Stimulated activated CD8-positive, alpha-beta memory T cell treated with anti-CD3 and anti-CD28 coated beads, Interleukin-12 subunit alpha, Interleukin-12 subunit beta, amount 100 ng/mL, for 4 hours (primary cell): ENCODE data around the gene ABCA1.
"Not testable (repeated sequence)": the region's sequence is repeated elsewhere in the genome, so short reads cannot be mapped to it uniquely, and the experiment has no call there.

Experiments used
- DNase-seq: peaks from one replicate; pipeline ENCODE4 v3.0.0-alpha.2; 2020; ENCODE audit warnings: low read depth

Gene ABCA1

DNA sequence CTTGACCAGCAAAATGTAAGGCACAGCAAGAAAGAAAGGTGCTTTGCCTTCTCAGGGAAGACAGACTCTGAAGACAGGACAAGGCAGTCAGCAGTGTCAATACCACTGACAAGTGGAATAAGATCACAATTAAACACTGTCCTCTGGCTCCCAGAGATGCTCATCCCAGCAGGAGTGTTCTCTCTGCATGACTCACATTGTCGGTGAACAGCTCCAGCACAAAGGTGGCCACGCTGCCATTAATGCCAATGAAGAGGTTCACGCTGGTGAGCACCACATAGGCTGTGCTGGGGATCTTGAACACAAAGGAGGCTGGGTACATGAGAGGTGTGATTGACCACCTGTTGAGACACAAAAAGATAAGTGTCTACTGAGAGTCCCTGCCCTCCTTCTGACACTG, 132.1 kb downstream of the ABCA1 start:
- no peak for DNase-seq

DNA sequence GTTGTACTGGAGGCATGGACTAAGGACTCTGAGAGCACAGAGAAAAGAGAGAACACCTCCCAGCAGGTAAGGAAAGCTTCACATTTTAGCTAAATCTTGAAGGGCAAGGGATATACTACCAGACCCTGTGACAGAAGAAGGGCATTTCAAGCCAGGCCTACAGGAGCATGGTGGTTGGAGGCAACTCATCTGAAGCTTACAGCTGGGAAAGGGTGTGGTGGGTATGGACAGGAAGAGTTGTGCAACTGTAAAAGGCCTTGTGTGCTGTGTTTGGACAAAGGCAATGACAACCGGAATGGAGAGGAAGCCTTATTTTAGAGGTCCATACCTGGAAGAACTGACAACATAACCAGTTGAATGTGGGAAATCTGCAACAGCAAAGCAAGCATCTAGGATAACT, 132.9 kb downstream of the ABCA1 start:
- no peak for DNase-seq

DNA sequence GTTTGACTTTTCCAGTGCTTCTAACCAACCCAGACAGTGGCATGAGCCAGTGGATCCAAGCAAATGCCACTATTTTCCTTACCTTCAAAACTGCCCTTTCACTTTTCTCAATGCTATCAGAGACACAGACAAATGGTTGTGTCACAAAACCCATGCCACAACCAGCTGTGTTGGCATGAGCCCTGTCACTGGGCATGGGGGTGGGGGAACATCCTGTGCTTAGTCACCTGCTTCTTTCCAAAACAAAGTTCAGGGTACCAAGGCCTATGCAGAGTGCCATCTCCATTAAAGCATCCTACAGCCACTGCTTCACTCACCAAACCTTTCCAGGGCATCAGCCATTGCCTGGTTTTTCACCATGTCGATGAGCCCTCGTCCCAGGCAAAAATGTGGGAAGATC, 133.9 kb downstream of the ABCA1 start:
- no peak for DNase-seq

DNA sequence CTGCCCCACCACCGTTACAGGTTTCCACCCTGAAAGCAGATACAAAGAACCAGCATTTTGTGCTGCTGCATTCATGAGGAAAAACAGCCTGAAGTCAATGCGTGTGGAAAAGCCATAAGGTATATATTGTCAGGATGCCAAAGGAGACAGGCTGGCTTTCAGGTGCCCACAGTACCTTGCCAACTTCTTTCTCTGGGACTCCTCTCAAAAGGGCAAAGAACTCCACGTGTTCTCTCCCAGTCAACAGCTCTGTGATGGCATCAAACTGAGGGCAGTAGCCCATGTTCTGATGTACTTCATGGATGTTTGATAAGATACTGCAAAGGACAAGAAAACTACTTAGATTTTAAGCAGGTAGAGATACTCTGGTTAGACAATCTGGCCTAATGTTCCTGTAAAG, 139.7 kb downstream of the ABCA1 start:
- DNase-seq, result no peak

DNA sequence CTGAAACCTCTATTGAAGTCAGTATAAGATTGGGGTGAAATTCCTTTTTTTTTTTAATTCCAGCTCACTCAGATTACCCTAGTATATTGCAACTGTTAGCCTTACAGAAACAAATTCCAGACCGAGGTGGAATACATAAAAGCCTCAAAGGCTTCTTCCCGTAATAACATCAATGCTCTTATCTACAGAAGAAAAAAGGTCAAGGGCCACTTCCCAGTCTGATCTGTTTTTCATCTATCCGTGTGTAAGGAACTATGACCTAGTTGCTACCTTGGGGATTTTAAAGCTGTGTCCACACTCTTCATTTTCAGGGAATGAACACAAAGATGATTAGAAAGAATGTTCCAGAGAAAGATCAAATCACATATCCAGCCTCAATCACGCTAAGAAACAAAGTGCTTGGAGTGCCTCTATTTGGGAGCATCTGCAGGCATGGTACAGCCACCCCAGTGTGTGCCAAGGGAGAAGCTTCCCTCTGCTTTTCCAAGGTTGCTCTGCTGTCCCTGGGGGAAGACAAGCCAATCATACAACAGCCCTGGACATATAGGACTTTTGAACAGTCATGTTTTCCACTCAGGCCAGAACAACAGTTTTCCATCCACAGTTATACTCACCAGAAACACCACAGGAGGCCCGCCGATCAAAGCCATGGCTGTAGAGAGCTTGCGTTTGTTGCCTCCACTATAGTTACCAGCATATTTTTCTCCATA, 140.5 kb downstream of the ABCA1 start:
- no peak for DNase-seq

DNA sequence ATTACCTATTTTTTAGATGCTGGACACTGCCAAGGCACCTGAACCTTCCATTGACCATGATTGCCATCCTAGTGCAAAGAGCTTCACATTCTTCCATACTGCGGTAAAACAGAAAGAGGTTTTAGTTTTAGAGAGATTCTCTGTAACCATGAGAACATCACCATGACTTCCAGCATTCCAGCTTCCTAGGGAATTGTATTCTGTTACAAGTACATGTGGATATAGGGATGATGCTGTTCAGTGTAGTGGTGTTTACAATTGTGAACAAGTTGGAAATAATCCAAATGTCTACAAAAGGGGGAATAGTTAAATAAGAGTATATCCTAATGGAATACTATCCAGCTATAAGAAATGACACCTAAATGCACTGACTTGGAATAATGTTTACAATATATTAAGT, 141.7 kb downstream of the ABCA1 start:
- no peak for DNase-seq

DNA sequence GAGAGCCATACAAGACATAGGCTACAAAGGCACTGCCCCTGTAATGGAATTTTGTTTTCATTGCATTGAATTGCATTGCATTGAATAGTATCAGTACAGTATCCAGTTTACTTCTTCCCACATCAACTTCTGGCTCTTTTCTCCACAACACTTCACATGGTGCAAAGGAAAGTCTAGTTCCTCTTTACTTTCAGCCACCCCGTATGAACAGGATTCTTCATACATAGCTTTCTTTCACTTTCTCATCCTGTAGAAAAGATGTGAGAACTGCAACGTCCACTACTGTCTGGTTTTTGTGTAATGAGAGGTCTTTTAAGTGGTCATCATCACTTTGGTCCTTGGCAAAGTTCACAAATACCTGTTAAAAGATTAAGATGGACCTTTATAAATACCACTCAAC, 143.9 kb downstream of the ABCA1 start:
- DNase-seq, result no peak

DNA sequence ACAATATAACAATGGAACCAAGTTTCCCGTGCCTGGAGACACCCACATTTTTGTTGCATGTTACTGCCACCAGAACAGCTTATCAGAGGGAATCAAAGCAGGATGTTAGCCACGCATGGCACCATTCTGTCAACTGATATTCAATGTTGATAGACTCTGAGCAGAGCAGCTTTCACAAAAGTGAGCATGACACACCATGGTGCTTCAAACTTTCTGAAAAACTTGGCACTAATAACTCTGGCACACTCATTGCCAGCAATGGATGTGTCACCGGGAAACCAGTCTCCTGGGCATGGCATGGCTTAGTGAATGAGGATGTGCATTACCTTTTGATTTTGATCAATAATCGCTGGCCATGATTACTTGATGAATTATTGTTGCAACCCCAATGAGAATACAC, 144.4 kb downstream of the ABCA1 start:
- DNase-seq, result no peak

DNA sequence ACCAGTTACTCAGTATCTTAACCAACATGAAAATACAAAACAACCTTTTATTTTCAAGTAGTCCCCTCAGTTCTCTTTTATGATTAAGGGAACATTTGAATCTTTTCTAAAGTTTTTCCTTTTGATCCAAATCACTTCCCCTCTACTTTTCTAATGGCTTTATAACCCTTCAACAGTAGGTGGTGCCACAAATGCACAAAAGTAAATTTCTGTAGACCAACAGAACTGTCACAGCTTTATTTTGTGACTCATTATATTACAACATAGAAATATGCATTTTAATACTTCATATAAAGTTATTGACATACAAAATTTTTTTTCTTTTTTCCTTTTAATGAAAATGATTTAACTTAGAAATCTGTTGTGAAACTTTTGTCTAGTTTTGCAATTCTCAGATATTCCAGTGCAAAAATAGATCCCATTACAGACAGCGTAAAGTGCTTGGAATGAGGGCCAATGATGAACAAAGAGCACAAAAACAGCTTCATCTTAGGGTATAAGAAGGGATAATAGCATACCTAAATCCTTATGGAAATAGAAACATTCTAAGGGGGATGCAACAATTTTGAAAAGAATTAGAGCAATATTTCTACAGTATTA, 147.1 kb downstream of the ABCA1 start:
- DNase-seq, result no peak

DNA sequence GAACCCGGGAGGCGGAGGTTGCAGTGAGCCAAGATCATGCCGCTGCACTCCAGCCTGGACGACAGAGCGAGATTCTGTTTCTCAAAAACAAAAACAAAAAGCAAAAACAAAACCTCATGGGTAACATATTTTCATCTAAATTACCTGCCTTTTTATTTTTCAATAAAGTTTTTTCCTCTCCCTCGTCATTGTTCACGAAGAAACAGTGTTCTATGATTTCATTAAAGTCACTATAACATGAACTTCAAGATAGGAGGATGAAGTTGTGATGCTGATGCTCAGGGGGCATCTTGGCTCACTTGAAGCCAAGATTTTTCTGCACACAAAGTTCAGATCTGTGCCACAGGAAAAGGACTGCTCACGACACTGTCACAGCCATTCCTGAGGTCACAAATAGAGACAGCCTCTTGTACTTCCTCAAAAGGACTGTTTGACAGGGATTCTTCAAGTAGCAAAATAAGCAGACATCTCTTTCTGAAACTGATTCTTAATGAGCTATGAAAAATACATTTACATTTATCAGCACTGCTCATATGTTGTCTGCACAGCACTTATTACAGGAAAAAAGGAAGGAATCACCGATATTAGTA, 147.9 kb downstream of the ABCA1 start:
- DNase-seq, result no peak

DNA sequence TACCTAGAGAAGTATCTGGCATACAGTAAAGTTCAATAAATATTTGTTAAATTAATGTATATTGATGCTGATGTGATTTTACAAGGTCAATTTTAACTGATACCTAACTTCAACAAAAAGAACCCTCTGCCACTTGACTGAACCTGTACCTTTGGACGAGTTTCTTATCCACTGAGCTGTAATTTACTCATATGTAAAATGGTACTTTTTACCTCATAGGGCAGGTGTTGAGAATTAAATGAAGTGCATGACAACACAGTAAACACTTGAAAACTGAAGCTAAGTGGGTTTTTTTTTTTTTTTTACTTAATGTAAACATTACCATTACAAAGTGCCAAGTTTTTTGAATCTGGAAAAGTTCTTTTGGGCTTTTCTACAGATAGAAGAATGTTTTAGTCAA, 148.6 kb downstream of the ABCA1 start:
- no peak for DNase-seq

DNA sequence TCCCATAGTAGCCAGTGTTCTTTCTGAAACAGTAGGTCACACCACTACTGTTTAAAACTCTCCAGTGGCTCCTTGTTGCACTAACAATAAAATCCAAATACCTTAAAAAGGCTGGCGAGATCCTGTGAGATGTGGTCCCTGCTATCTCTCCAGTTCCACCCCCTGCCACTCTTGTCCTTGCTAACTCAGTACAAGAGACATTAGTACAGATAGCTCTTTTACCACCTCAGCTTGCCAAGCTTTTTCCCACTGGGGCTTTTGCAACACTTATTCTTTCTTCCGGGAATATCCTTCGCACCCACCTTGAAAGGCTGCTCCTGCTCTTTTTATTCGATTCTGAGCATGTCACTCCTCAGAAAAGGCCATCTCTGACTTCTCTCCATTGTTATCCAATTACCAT, 149.2 kb downstream of the ABCA1 start:
- DNase-seq, result no peak

DNA sequence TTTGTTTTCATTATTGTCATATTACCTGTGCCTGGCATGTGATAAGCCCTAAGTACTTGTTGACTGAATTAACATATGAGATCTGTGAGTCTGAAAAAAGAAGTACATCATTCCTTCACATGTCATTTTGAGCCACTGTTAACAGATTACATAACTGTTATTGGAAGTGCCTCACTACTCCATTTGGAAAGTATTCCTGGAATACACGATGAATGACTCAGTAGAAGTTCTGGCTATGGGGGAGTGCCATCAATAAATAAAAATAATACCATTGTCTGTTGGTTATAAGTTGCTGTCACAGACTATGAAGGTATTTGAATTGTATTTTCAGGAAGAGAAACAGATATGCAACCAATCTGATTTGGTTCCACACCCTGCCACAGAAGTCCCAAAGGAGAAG, 151.2 kb downstream of the ABCA1 start:
- no peak for DNase-seq

DNA sequence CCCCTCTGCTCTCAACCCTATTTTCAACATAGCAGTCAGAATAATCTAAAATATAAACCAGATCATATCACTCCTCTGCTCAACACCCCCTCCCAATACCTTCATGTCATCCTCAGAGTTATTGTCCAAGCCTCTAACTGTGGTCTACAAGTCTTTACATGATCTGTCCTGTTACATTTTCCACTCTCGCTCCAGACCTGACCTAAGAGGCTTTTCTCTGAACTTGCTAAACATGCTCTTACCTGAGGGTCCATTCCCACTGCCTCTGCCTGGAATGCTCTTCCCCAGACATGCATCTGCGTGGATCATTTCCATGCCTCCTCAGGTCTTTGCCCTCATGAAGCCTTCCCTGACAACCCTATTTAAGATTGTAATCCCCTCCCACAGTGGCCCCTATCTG, 152.0 kb downstream of the ABCA1 start:
- no peak for DNase-seq

DNA sequence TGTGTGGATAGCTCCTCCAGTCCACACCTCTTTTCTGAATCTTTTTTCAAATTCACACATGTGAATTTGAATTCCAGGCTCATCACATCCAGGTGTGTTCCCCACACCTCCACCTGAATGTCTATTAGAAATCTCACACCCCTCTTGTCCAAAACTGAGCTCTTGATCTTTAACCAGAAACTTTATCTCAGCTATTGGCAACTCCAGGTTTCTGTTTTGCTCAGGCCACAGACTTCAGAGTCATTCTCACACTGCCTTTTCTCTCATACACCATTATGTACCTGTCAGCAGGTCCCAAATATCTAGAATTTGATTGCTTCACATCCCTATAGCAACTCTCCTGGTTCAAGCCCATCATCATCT, 152.4 kb downstream of the ABCA1 start:
- DNase-seq, result no peak

DNA sequence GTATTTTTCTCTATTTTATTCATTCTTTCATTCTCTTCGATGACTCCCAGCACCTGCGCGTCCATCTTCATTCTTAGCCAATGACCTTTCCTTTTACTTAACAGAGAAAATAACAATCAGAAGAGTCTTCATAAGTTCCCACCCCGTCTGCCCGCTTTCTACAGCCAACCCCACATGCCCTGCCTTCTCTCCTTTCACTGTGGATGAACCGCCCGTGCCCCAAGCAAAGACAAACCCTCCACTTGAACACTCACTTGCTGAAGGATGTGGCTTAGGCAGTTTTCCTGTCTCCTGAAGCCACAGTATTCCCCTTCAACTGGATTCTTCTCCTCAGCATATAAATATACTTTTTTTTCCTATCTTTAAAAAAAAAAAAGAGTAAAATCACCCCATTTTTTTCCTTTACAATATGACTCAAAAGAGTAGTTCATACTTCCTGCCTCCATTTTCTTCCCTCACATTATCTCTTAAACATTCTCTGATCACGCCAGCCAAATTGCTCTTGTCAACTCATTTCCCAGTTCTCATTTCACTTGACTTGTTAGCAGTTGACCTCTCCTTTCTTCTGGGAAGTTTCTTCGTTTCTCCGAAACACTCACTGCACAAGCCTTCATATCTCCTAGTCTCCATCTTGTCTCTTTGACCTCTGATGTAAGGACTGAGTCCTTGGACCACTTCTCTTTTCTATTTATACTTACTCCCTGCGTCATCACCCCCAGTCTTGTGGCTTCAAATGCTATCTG, 153.0 kb downstream of the ABCA1 start:
- DNase-seq, result no peak

DNA sequence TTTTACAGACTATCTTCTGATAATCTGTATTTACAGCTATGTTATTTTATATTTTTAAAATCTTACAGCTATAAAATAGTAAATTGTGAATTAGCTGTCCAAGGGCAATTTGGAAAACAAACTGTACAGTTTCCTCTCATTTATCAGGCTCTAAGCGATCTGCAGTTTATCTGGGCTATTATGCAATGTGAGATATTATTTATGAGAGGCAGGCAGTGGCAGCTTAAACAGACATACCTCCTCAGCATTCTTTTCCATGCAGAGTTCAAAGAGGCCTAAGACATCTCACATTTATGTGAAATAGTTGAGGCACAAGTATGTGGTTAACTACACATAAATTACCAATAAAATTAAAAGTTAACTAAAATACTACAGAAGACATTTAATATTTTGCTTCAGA, 153.8 kb downstream of the ABCA1 start:
- DNase-seq, result no peak

DNA sequence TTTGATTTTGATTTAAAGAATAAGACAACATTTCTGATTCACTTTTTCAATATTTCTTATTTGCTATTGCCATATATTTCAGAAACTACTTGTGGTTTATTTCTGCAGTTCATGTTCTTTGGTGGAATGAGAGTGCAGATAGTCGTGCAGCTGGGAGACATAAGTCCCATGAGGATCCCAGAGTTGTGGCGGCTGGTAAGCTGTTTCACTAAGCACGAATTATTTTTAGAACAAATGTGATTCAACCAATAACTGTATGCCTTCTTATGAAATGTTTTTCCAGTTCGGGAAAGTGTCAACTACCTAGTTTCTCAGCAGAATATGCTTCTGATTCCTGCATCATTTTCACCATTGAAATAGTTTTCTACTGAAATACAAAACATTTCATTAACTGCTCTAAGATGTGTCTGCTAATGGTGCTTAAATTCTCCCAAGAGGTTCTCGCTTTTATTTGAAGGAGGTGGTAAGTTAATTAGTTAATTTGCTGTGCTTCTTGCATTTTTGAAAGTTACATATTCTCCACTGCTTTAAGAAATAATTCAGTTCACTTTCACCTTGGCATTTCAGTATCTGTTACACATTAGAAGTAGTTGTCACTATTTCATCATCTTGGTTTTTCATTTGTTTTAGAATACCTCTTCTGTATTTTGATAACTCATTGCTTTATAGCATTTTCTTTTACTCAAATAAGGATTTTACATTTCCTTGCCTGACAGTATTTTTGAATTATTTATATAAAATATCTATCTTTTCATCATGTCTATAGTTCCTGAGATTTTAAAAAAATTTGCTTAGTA, 155.0 kb downstream of the ABCA1 start:
- DNase-seq, result no peak

DNA sequence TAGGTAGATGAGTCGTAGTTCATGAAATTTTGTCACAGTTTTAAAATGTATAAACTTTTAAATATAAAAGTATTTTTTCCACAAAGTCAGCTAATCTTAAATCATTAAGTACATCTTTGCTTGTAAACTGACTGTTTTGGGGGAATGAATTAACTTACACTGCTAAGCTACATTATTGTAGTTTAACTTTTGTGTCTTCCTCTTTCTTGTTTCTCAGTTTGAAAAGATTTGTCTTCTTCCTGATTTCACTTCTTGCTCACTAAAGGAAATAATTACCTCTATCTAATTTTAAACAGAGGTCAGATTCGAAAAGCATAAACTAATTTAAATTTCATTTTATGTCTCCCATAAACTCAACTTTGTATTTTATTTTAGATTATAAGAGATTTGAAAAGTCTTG, 158.3 kb downstream of the ABCA1 start:
- DNase-seq, result no peak

DNA sequence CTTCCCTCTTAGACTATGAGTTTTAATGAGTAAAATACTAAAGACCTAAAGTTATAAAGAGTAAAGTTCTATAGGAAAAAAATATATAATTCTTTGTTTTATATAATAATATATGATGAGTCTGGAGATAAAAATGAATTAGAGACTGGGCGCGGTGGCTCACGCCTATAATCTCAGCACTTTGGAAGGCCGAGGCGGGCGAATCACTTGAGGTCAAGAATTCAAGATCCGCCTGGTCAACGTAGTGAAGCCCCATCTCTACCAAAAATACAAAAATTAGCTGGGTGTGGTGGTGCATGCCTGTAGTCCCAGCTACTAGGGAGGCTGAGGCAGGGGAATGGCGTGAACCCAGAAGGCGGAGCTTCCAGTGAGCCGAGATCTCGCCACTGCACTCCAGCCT, 158.9 kb downstream of the ABCA1 start:
- DNase-seq, result not testable (repeated sequence)

DNA sequence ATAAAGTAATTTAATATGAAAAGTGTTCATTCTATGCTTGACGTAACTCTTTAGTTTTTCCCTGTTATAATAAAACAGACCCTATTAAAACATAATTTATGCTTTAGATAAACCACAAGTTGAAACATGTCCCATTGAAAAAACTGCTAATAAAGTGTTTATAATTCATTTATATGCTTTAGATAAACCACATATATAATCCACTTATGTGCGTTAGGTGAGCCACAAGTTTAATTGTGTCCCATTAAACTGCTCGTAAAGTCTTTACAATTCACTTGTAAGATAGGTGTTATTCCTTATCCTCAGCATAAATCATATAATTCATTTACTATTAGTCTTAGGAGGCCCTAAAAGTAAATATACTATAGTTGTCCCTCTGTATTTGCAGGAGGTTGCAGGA, 160.4 kb downstream of the ABCA1 start:
- no peak for DNase-seq

DNA sequence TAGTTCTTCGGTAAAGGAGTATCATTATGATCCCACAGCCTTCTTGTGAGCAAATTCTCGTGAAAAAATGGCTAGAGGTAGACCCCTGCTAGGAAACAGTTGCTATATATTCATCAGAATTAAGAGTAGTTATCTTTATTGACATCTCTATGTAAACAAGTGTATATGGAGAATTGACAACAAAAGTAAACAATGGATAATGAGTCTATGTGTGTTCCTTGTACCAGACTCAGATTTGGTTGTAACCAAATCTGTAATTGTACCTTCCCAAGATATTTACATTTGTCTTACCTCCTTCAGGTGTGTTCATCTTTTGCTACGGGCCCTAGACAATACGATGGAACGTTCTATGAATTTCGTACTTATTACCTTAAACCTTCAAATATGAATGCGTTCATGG, 161.9 kb downstream of the ABCA1 start:
- DNase-seq, result no peak
